Bronchial smooth muscle cell (primary cell): ENCODE measurements around the gene HSD3B7. TPM values are rescaled to one million over a fixed set of nuclear protein-coding genes. Genes with fewer than 3 reads are reported as not detected.

Experiments used
- total RNA-seq: library from RNA; depleted of rRNA; stranded (reverse); fragments of >200 nt; gene quantifications from 2 replicates; pipeline ENCODE4 v1.2.1, GENCODE V29; 2014

HSD3B7 gene
- total RNA-seq = 14.3 and 20.8 TPM in 2 replicates

DNA sequence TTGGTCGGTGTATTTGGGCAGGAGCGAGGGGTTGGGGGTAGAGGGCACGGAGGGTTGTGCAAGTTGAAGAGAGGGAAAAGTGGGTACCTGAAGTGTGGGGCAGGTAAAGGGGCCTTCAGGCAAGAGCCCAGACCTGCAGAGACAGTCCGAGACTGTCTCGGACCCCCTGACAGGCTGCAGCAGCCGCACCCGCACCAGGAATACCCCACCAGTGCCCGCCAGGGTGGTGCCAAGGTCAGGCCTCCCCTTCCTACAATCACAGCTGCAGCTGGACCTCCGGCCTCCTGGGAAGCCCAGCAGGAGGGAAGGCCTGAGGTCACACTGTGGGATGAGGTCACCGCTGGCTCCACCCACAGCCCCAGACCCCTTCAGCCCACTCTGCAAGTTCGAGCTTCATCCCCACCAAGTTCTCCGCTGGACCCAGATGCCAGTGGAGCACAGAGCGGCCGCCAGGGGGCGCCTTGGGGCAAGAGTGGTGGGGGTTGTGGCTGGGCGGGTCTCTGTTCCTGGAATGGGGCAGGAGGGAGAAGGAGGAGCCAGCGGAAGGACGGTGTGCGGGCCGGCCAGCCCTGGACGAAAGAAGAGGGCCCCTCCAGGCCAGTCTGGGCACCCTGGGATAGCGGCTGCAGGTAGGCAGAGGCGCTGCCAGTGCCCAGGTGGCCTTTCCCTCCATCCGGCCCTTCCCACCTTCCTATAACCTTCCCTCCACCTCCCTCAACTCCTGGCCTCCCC lies at the start of gene HSD3B7:
Gene HSD3B7, plus strand, starts transcription at position 539 of the 732 bp plus-strand sequence. CDS start 452 bp downstream, outside the sequence.

DNA sequence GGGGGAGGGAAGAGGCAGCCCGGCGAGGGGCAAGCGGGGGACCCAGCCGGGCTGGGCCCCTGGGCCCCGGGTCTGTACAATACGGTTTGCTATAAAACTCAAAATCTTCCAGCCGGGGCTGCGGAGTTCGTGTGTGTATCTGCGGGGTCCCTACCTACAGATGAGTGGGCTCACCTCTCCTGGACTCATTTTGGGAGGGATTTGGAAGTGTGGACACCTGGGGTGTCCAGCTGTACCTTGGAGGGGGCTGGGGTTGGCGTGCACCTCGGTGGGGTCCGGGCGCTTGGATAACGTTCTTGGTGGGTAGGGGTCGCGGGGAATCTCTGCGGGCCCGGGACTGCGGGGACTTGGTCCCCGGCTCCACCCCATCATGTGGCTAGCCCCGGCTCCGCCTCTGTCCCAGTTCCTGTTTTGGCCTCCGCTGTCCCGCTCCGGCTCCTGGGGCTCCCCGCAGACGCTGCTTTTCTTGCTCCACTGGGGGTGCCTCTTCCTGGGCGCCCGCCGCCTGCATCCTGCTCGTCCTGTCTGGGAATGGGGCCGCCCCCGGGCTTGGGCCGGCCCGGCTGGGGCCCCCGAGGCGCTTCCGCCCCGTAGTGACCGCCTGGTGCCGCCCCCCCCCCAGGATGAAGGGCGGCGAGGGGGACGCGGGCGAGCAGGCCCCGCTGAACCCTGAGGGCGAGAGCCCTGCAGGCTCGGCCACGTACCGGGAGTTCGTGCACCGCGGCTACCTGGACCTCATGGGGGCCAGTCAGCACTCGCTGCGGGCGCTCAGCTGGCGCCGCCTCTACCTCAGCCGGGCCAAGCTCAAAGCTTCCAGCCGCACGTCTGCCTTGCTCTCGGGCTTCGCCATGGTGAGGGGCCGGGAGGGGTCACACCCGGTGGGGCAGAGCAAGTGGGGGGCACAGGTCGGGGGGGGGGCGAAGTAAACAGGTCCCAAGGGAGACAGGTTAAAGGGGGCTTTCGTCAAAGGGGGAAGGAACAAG lies 36.0 kb upstream of the HSD3B7 start, which contains the start of gene ORAI3:
Gene ORAI3, plus strand, starts transcription at position 402 of the 983 bp plus-strand sequence. Its CDS starts 222 bp downstream, at position 624.

DNA sequence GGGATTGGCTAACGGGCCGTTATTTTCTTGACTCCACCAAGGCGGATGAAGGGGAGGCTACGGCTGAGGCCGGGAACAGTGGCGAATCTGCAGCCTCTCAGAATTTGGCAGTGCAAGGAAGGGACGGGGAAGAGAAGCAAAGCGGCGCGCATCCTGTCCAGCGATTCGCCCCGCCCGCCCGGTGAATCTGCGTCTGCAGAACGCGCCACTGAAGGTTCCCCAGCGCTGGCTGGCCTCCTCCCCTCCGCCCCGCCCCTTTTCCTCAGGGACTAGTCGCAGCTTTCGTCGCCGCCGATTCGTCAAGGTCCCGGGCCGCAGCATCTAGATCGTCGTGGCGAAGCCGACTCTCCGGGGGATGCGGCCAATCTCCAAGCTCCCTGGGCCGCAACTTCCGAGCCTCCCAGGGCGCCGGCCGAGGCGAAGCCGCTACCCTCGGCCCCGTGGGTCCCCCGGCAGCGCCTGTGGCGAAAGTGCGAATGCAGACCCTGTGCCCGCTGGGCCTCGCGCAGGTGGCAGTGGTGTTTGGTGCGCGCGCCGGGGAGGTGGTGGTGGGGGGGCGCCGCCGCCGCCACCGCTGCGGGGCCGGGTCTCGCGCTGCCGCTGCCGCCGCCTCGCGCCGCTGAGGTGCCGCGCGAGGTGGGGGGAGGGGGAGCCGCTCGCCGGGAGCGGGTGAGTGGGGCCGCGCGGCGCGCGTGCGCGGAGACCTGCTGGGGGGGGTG lies 27.4 kb upstream of the HSD3B7 start, which contains the start of gene SETD1A:
Gene SETD1A, plus strand, starts transcription at position 299 of the 719 bp plus-strand sequence. CDS start 978 bp downstream, outside the sequence.

DNA sequence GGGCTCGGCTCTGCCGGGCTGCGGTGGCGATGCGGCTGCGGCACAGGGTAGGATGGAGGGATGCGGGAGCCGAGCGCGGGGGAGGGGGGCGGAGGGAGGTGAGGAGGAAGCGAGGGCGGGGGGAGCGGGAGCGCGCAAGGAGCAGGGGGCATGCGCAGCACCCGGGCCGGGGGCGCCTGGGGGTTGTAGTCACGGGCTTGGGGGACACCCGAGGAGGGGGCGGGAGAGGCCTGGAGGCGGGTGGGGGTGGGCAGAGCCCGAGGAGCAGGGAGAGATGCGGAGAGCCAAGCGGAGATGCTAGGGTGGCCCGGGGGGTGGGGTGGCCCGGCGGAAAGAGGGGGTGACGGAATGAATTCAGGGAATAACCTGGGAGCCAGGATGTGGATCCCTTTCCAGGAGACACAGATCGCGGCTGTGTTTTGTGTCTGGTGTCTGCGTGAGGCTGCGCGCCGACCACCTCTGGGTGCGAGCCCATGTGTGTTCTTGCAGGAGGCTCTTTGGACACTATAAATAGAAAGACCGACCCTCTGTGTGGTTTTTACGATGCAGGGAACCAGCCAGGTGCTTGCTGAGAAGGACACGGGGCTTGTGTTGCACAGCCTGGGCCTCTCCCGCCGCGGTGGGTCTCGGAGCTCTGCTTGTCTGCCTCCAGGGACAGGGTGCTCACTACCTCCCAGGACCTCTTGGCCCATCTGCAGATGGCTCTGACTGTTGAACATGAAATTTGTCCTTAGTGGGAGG lies 25.7 kb downstream of the HSD3B7 start, which contains the start of gene STX1B:
Gene STX1B, minus strand, starts transcription at position 54 of the 741 bp plus-strand sequence. CDS start 242 bp downstream, outside the sequence.

DNA sequence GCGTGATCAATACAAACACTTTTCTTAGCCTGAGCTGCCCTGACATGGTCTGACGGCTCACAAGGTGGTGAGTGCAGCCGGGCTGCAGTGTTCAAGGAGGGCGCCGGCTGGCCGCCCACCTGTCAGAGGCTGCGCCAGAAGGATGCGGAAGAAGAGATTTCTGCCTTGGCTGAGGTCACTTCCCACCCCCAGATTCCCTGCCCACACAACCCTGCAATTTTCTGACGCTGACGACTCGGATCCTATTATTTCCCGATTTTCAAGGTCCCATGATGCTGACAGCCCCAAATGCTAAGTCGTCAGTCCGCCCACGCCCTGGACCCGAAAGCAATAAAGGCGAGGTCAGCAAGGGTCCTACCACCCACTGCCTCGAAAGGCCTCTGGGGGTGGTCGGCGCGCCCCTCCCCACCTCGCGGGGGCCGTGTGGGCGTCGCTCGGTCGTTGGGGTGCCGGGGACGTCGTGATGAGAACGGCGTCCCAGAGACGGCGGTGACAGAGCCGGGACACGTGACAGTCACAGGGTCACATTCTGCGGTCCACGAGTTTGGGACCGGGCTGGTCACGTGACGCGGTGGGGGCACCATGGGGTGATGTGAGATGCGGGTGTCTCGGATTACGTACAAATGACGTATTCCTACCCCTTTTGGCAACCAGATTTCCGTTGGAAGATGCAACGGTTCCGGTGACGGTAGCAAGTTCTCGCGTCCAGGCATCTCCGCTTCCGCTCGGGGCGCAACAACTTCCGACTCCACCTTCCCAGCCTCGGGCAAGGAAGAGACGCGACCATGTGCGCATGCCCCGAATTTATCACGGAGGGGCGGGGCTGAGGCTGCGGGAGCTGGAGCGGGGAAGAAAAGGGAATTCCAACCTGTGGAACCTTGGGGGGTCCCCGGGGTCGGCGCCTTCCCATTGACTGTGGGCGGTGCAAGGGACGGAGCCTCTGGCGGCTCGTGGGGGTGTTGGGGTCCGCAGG lies 48.0 kb downstream of the HSD3B7 start, which contains the start of gene STX4:
Gene STX4, plus strand, starts transcription at position 823 of the 973 bp plus-strand sequence. CDS start 248 bp downstream, outside the sequence.

Other genes with a start within 250 kb of the HSD3B7 start
- gene PHKG2, start 236.8 kb upstream of the HSD3B7 start, total RNA-seq = 12.7 and 14.3 TPM in 2 replicates
- 0.69 and 1.6 TPM in 2 replicates for gene CFAP119, start 223.1 kb upstream of the HSD3B7 start, total RNA-seq
- gene RNF40, start 222.9 kb upstream of the HSD3B7 start, total RNA-seq = 54.0 and 56.0 TPM in 2 replicates
- gene ZNF629, start 198.0 kb upstream of the HSD3B7 start, total RNA-seq = 6.2 and 6.3 TPM in 2 replicates
- gene BCL7C, start 91.1 kb upstream of the HSD3B7 start, total RNA-seq = 19.3 and 38.3 TPM in 2 replicates
- 0.94 and 4.3 TPM in 2 replicates for gene CTF1, start 88.6 kb upstream of the HSD3B7 start, total RNA-seq
- 9.3 and 13.6 TPM in 2 replicates for gene FBXL19, start 61.6 kb upstream of the HSD3B7 start, total RNA-seq
- gene ORAI3, start 36.1 kb upstream of the HSD3B7 start, total RNA-seq = 42.8 and 43.8 TPM in 2 replicates
- 3.0 TPM in 2 replicates for gene SETD1A, start 27.5 kb upstream of the HSD3B7 start, total RNA-seq
- gene STX1B, start 25.4 kb downstream of the HSD3B7 start, total RNA-seq = 1.0 and 3.5 TPM in 2 replicates
- gene STX4, start 48.4 kb downstream of the HSD3B7 start, total RNA-seq = 35.1 and 38.9 TPM in 2 replicates
- gene ZNF668, start 89.0 kb downstream of the HSD3B7 start, total RNA-seq = 5.2 and 6.5 TPM in 2 replicates
- gene ZNF646, start 89.2 kb downstream of the HSD3B7 start, total RNA-seq = 9.3 and 12.0 TPM in 2 replicates
- 1.4 TPM in 2 replicates for gene PRSS53, start 103.7 kb downstream of the HSD3B7 start, total RNA-seq
- gene VKORC1, start 109.6 kb downstream of the HSD3B7 start, total RNA-seq = 91.7 and 95.6 TPM in 2 replicates
- 10.4 TPM in 2 replicates for gene BCKDK, start 123.2 kb downstream of the HSD3B7 start, total RNA-seq
- 24.4 and 46.5 TPM in 2 replicates for gene KAT8, start 132.5 kb downstream of the HSD3B7 start, total RNA-seq
- gene PRSS8, start 150.5 kb downstream of the HSD3B7 start, total RNA-seq = 0.09 TPM in 1 of 2 replicates, not detected in the other
- 0.17 and 0.47 TPM in 2 replicates for gene PRSS36, start 164.9 kb downstream of the HSD3B7 start, total RNA-seq
- gene FUS, start 194.9 kb downstream of the HSD3B7 start, total RNA-seq = 32.5 and 32.7 TPM in 2 replicates
- gene PYCARD, start 217.6 kb downstream of the HSD3B7 start, total RNA-seq = 105 and 171 TPM in 2 replicates
- under 0.01 TPM in 2 replicates for gene TRIM72, start 228.9 kb downstream of the HSD3B7 start, total RNA-seq
- not detected in 2 replicates for gene PYDC1, start 231.9 kb downstream of the HSD3B7 start, total RNA-seq